Transverse colon (tissue), 3 donors: ENCODE results near the gene SPIN2B.
"Not testable (repeated sequence)": the region's sequence is repeated elsewhere in the genome, so short reads cannot be mapped to it uniquely, and the experiment has no call there.

Source experiments
- POLR2A ChIP-seq: fragments of 450-650 bp; IDR thresholded peaks from one replicate; pipeline ENCODE4 v1.6.1; 2016; ENCODE audit warnings: antibody characterized with exemption, mild to moderate bottlenecking, moderate library complexity
- POLR2AphosphoS5 ChIP-seq, 3 donors: sonication (generic); formaldehyde crosslinking; IDR thresholded peaks; one replicate each; pipeline ENCODE4 v1.6.1; 2016; ENCODE audit warnings: antibody characterized with exemption in 3 of 3

DNA sequence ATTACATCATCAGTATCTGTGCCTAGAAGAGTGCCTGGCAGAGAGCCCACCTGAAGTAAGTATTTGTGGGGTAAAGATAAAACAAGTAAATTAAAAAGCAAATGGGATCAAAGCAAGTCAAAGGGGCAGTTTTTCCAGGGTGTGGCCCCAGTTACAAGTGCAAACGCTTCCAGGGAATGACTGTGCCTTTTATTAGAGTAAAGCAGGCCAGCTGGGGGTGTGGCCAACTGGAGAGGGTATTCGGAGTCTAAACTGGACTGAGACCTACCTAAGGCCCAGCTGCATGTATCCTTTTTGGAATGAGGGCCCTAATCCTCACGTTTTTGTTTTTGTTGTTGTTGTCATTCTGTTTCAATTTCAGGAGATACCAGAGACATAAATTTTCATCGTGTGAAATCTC lies 11.9 kb upstream of the SPIN2B start:
- not testable (repeated sequence) for TF ChIP-seq POLR2A; POLR2AphosphoS5 (IDR thresholded peaks at IDR 0.05)
